ENCODE data around the gene FSD1L.
"Not testable (repeated sequence)": the region's sequence is repeated elsewhere in the genome, so short reads cannot be mapped to it uniquely, and the experiment has no call there.

The FSD1L gene

GRCh38 chr9:105531530-105531929 lies 83.7 kb downstream of the FSD1L start:
- no peak for TF ChIP-seq SPI1 (IDR thresholded peaks at IDR 0.05; ENCODE audit: low read depth, low read length)
- TF ChIP-seq TAF1 (IDR thresholded peaks at IDR 0.05; ENCODE audit: low read depth, low read length), result no peak
- TF ChIP-seq POU2F2 (IDR thresholded peaks at IDR 0.05; ENCODE audit: low read depth, low read length), result no peak
- no peak for TF ChIP-seq POLR2A (IDR thresholded peaks at IDR 0.05; ENCODE audit: low read depth, low read length)
- no peak for TF ChIP-seq PAX5 (IDR thresholded peaks at IDR 0.05; ENCODE audit: insufficient read depth, low read length, severe bottlenecking)
- no peak for TF ChIP-seq POLR2AphosphoS5 (IDR thresholded peaks at IDR 0.05; ENCODE audit: low read depth, low read length)
- FAIRE-seq, result no peak
- no peak for DNase-seq (ENCODE audit: insufficient read length, low spot score)

GRCh38 chr9:105535920-105536668 lies 88.3 kb downstream of the FSD1L start:
- peak; percentile 33 for FAIRE-seq

DNA sequence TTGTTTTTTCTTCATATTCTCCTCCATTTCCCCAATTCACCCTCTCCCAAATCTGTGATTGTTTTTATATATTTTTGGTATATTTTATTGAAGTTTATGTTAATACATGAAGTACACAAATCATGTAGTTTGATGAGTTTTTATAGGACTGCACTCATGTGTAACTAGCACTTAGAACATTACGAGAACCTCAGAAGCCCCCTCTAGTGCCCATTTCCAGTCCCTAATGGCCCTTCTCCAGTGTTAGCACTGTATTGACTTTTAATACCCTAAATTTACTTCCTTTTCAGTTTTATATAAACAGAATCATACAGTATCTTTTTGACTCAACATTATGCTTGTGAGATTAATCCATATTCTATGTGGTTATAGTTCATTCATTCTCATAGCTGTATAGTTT lies 91.6 kb downstream of the FSD1L start:
- TF ChIP-seq POLR2AphosphoS5 (IDR thresholded peaks at IDR 0.05; ENCODE audit: low read depth, low read length), result no peak
- no peak for TF ChIP-seq SPI1 (IDR thresholded peaks at IDR 0.05; ENCODE audit: low read depth, low read length)
- TF ChIP-seq TAF1 (IDR thresholded peaks at IDR 0.05; ENCODE audit: low read depth, low read length), result no peak
- no peak for TF ChIP-seq POU2F2 (IDR thresholded peaks at IDR 0.05; ENCODE audit: low read depth, low read length)
- no peak for TF ChIP-seq POLR2A (IDR thresholded peaks at IDR 0.05; ENCODE audit: low read depth, low read length)
- no peak for TF ChIP-seq PAX5 (IDR thresholded peaks at IDR 0.05; ENCODE audit: insufficient read depth, low read length, severe bottlenecking)
- DNase-seq (ENCODE audit: insufficient read length, low spot score), result no peak
- no peak for FAIRE-seq

More at GRCh38 chr9:105535920-105536668, 88.3 kb downstream of the FSD1L start:
- TF ChIP-seq POU2F2 (IDR thresholded peaks at IDR 0.05; ENCODE audit: low read depth, low read length) (no peak), POLR2A (IDR thresholded peaks at IDR 0.05; ENCODE audit: low read depth, low read length) (no peak), PAX5 (IDR thresholded peaks at IDR 0.05; ENCODE audit: insufficient read depth, low read length, severe bottlenecking) (no peak), POLR2AphosphoS5 (IDR thresholded peaks at IDR 0.05; ENCODE audit: low read depth, low read length) (no peak), TAF1 (IDR thresholded peaks at IDR 0.05; ENCODE audit: low read depth, low read length) (no peak), SPI1 (IDR thresholded peaks at IDR 0.05; ENCODE audit: low read depth, low read length) (no peak)
- DNase-seq (ENCODE audit: insufficient read length, low spot score), result no peak

DNA sequence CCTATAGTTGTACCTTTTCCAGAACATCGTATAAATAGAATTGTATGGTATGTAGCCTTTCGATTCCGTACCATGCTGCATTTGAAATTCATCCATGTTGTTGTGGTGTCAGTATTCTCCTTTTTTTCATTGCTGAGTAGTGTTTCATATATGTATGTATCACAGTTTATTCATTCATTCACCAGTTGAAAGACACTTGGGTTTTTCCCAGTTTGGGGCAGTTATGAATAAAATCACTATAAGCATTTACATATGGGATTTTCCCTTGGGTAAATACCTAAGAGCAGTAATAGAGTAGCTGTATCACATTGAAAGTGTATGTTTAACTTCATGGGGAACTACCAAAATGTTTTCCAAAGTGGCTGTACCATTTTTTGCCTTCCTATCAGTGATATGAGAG lies 94.0 kb downstream of the FSD1L start:
- DNase-seq (ENCODE audit: insufficient read length, low spot score) (no peak), FAIRE-seq (peak; percentile 56)
- TF ChIP-seq POLR2AphosphoS5 (IDR thresholded peaks at IDR 0.05; ENCODE audit: low read depth, low read length), result no peak
- TF ChIP-seq PAX5 (IDR thresholded peaks at IDR 0.05; ENCODE audit: insufficient read depth, low read length, severe bottlenecking), result no peak
- no peak for TF ChIP-seq TAF1 (IDR thresholded peaks at IDR 0.05; ENCODE audit: low read depth, low read length)
- TF ChIP-seq POU2F2 (IDR thresholded peaks at IDR 0.05; ENCODE audit: low read depth, low read length), result no peak; the same call in 1 of the 2 replicates

DNA sequence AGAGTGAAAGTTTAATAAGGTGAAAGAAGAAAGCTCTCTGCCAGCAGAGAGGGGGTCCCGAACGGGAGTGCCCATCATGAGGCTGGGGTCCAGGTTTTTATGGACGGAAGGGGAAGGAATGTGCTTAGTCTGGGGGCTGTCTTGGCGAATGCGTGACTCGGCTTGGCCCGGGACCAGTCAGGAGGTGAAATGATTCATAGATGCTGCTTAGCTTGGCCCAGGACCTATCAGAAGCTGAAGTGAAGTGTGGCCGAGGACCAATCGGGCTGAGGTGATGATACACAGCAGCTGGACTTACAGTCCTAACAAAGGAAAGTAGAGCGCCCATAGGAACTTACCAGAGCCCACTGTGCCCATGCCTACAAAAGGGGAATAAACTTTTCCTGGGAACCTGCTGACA lies 106.2 kb downstream of the FSD1L start:
- TF ChIP-seq POLR2A (IDR thresholded peaks at IDR 0.05; ENCODE audit: low read depth, low read length), result no peak
- no peak for TF ChIP-seq TAF1 (IDR thresholded peaks at IDR 0.05; ENCODE audit: low read depth, low read length)
- TF ChIP-seq POLR2AphosphoS5 (IDR thresholded peaks at IDR 0.05; ENCODE audit: low read depth, low read length), result no peak
- TF ChIP-seq SPI1 (IDR thresholded peaks at IDR 0.05; ENCODE audit: low read depth, low read length), result no peak
- no peak for TF ChIP-seq PAX5 (IDR thresholded peaks at IDR 0.05; ENCODE audit: insufficient read depth, low read length, severe bottlenecking)
- no peak for TF ChIP-seq POU2F2 (IDR thresholded peaks at IDR 0.05; ENCODE audit: low read depth, low read length)
- no peak for DNase-seq (ENCODE audit: insufficient read length, low spot score)
- no peak for FAIRE-seq

DNA sequence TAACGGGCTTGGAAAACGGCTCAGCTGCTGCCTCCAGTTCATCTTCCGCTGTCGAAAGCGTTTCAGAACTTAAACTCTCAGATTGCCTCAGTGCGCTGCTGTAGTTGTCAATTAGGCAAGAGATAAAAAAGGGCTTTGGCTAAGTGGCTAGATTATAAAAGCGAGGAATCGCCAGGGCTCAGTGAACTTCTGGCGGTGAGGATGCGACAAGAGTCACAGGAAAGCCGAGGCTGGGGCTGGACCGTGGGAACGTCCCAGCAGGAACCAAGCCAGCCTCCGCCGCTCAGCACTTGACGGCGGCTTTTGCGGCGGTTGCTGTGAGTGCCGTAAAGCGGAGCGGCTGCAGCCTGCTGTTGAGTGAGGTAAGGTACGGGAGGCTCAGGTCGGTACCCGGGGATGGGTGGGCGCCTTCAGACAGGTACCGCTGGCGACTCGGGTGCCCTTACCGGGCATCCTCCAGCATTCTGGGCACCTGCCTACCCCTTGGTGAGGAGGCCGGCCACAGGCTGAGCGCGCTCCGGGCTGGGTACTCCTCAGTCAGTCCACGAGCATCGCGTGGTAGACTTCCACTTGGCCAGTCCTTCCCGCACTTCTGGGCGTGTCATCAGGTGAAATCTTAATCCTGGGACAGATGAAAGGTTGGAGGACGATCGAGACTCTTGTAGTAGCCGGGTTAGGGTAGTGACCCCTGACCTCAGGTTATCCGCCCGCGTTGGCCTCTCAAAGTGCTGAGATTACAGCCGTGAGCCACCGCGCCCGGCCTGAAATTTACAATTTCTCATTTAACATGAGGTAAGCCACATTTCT lies 110.2 kb downstream of the FSD1L start, which contains the start of gene FKTN:
TSS of gene FKTN (plus strand) at position 328 of the 807 bp plus-strand sequence. CDS start 16,902 bp downstream, outside the sequence.
- FAIRE-seq (peak; percentile 84), DNase-seq (ENCODE audit: insufficient read length, low spot score) (peak; percentile 63)
- TF ChIP-seq POLR2A (IDR thresholded peaks at IDR 0.05; ENCODE audit: low read depth, low read length), result peak; percentile 90
- TF ChIP-seq POLR2AphosphoS5 (IDR thresholded peaks at IDR 0.05; ENCODE audit: low read depth, low read length), result peak; percentile 92
- TF ChIP-seq SPI1 (IDR thresholded peaks at IDR 0.05; ENCODE audit: low read depth, low read length), result no peak
- 0 out of 2 replicates have a peak, but pooled peaks have one; percentile 9 for TF ChIP-seq POU2F2 (IDR thresholded peaks at IDR 0.05; ENCODE audit: low read depth, low read length)
- peak; percentile 65; the same call in 1 of the 2 replicates for TF ChIP-seq TAF1 (IDR thresholded peaks at IDR 0.05; ENCODE audit: low read depth, low read length)
- no peak for TF ChIP-seq PAX5 (IDR thresholded peaks at IDR 0.05; ENCODE audit: insufficient read depth, low read length, severe bottlenecking)

- DNase-seq (ENCODE audit: insufficient read length, low spot score), result no peak
- TF ChIP-seq SPI1 (IDR thresholded peaks at IDR 0.05; ENCODE audit: low read depth, low read length) (peak; percentile 50; the same call in 1 of the 2 replicates), TAF1 (IDR thresholded peaks at IDR 0.05; ENCODE audit: low read depth, low read length) (no peak)
- no peak for FAIRE-seq
Measured at GRCh38 chr9:105572455-105572854, 124.6 kb downstream of the FSD1L start.

GRCh38 chr9:105579952-105580351 lies 132.1 kb downstream of the FSD1L start:
- not testable (repeated sequence) for FAIRE-seq; DNase-seq (ENCODE audit: insufficient read length, low spot score)

DNA sequence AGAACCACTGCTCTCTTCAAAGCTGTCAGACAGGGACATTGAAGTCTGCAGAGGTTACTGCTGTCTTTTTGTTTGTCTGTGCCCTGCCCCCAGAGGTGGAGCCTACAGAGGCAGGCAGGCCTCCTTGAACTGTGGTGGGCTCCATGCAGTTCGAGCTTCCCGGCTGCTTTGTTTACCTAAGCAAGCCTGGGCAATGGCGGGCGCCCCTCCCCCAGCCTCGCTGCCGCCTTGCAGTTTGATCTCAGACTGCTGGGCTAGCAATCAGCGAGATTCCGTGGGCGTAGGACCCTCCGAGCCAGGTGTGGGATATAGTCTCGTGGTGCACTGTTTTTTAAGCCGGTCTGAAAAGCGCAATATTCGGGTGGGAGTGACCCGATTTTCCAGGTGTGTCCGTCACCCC lies 133.7 kb downstream of the FSD1L start:
- DNase-seq (ENCODE audit: insufficient read length, low spot score); FAIRE-seq: not testable (repeated sequence)

GRCh38 chr9:105593145-105593544 lies 145.3 kb downstream of the FSD1L start:
- FAIRE-seq, result peak; percentile 9
- TF ChIP-seq POLR2A (IDR thresholded peaks at IDR 0.05; ENCODE audit: low read depth, low read length) (no peak), TAF1 (IDR thresholded peaks at IDR 0.05; ENCODE audit: low read depth, low read length) (no peak), POU2F2 (IDR thresholded peaks at IDR 0.05; ENCODE audit: low read depth, low read length) (no peak), POLR2AphosphoS5 (IDR thresholded peaks at IDR 0.05; ENCODE audit: low read depth, low read length) (no peak), PAX5 (IDR thresholded peaks at IDR 0.05; ENCODE audit: insufficient read depth, low read length, severe bottlenecking) (no peak), SPI1 (IDR thresholded peaks at IDR 0.05; ENCODE audit: low read depth, low read length) (no peak)
- DNase-seq (ENCODE audit: insufficient read length, low spot score), result no peak
